ENCODE data around the gene PCMTD2. TPM values are rescaled to one million over a fixed set of nuclear protein-coding genes. Genes with fewer than 3 reads are reported as not detected.

PCMTD2 gene
- total and polyA plus RNA-seq, 2 of the 8 experiments (the other 6 are each of a cell fraction or from before 2014, with no cell fraction given) = 21.4 to 55.1 TPM

- no peak overlapping the region for H3K4ac ChIP-seq (replicated peaks; ENCODE audit: insufficient read length, low read depth, low read length)
- 70% methylated on average over 26 of the region's 28 CpGs; no CpG with 5 or more reads in 1 of the 2 experiments for WGBS, 2 experiments (ENCODE audit: extremely low coverage in 1 of 2, insufficient coverage in 1 of 2, insufficient read length in 1 of 2, insufficient replicate concordance in 2 of 2, low coverage in 1 of 2, low lambda C conversion rate in 2 of 2, missing lambda C conversion rate in 1 of 2)
- H2BK15ac ChIP-seq (ENCODE audit: low read length) = no peak overlapping the region
- H3K27ac ChIP-seq (ENCODE audit: low read depth, low read length) = no peak overlapping the region
- H3K23ac ChIP-seq (ENCODE audit: insufficient read length) = no peak overlapping the region
- H3K18ac ChIP-seq (ENCODE audit: extremely low read depth, low read length) = peak overlapping the region; percentile 89; the same call in 1 of the 2 replicates
- TF ChIP-seq RNF2 (IDR thresholded peaks at IDR 0.05; ENCODE audit: borderline replicate concordance, low read depth, low read length, missing control alignments, poor library complexity, severe bottlenecking) = peak; percentile 21
- TF ChIP-seq TAF7 (optimal IDR thresholded peaks at IDR 0.05; ENCODE audit: borderline replicate concordance, low read depth, low read length) = no peak
- TF ChIP-seq CHD2 (IDR thresholded peaks at IDR 0.05; ENCODE audit: low read length) = no peak
- H3K4me2 ChIP-seq (ENCODE audit: insufficient read depth in 1 of 2, low read depth in 2 of 2, low read length in 2 of 2) = peak overlapping the region; percentile 66 to 82
- H2BK120ac ChIP-seq (replicated peaks; ENCODE audit: low read depth, low read length) = no peak overlapping the region
- CTCF ChIA-PET (ENCODE audit: partially characterized antibody) = interaction anchor here (1.2 to 6.5 kb wide), 5 partner anchors 9 to 135 kb away, joined by 3 to 41 read pairs (median 3); no protein-coding TSS in a partner anchor
- peak overlapping the region; percentile 79 for H4K5ac ChIP-seq (ENCODE audit: insufficient read length, low read depth, low read length)
- H3K79me1 ChIP-seq (ENCODE audit: low read depth, low read length) = peaks cover 6% of the 10 kb centered on the region
- peak overlapping the region; percentile 60 for H3K56ac ChIP-seq (replicated peaks; ENCODE audit: insufficient read length, low read depth, low read length)
- H2AK5ac ChIP-seq (ENCODE audit: low read depth, low read length) = no peak overlapping the region
- H2BK5ac ChIP-seq (ENCODE audit: low read depth, low read length) = no peak overlapping the region; the same call in 1 of the 2 replicates
- no peak overlapping the region for H3K14ac ChIP-seq (ENCODE audit: insufficient read length)
- H3K79me2 ChIP-seq (ENCODE audit: control insufficient read depth in 1 of 2, insufficient read depth in 2 of 2, low read length in 2 of 2) = peaks cover 4 to 37% of the 10 kb centered on the region in 2 experiments; a peak in 3 of 4 replicates
- H2BK12ac ChIP-seq (ENCODE audit: low read depth, low read length) = peak overlapping the region; percentile 77; the same call in 1 of the 2 replicates
- peaks cover 3% of the 10 kb centered on the region; the same call in 1 of the 2 replicates for H3K23me2 ChIP-seq (ENCODE audit: low read depth, low read length)
- peaks cover 2 to 17% (median 8%) of the 10 kb centered on the region in 4 experiments; a peak in 6 of 7 replicates for H3K4me1 ChIP-seq (replicated peaks in 1 of 4; ENCODE audit: control insufficient read depth in 3 of 4, insufficient read depth in 4 of 4, low read length in 3 of 4)
- POLR2A ChIA-PET (ENCODE audit: partially characterized antibody) = interaction anchor here (0.9 to 3.2 kb wide), 6 partner anchors 9 to 205 kb away, joined by 3 to 11 read pairs (median 4); no protein-coding TSS in a partner anchor
- H4K8ac ChIP-seq (ENCODE audit: extremely low read depth, insufficient read depth, low read length) = peak overlapping the region; percentile 88; the same call in 1 of the 2 replicates
- H3K9me3 ChIP-seq (ENCODE audit: insufficient read depth in 2 of 2, low read depth in 1 of 2, low read length in 1 of 2) = no peaks in the 10 kb centered on the region
- peak overlapping the region; percentile 15 to 98 (median 48); a peak in 6 of 8 replicates for H3K4me3 ChIP-seq (ENCODE audit: extremely low read depth in 1 of 4, insufficient read depth in 2 of 4, low read depth in 3 of 4, low read length in 4 of 4)
- H4K20me1 ChIP-seq (replicated peaks in 1 of 2; ENCODE audit: control insufficient read depth in 1 of 2, insufficient read depth in 2 of 2, low read length in 2 of 2) = peaks cover 2% of the 10 kb centered on the region in 2 experiments
- H4K91ac ChIP-seq (replicated peaks; ENCODE audit: insufficient read length, low read length) = no peak overlapping the region
- FAIRE-seq = no peak
- H3K27me3 ChIP-seq (replicated peaks in 1 of 4; ENCODE audit: control insufficient read depth in 3 of 4, extremely low read depth in 1 of 4, insufficient read depth in 3 of 4, low read length in 3 of 4) = no peaks in the 10 kb centered on the region; a peak in 1 of 7 replicates
- no peaks in the 10 kb centered on the region for H3K36me3 ChIP-seq (ENCODE audit: control insufficient read depth in 2 of 4, insufficient read depth in 4 of 4, low read length in 3 of 4)
- no peak for DNase-seq (ENCODE audit: low read depth in 1 of 2, low spot score in 2 of 2)
- peak overlapping the region; percentile 66; the same call in 1 of the 2 replicates for H2AFZ ChIP-seq (ENCODE audit: low read length)
- peak overlapping the region in 3 of 4 experiments; percentile 21 to 64 (median 38); a peak in 3 of 7 replicates for H3K9ac ChIP-seq (replicated peaks in 1 of 4; ENCODE audit: extremely low read depth in 1 of 4, low read depth in 3 of 4, low read length in 3 of 4)
- H2BK20ac ChIP-seq (ENCODE audit: low read length) = no peak overlapping the region
These were observed 782 bp upstream of the PCMTD2 start for GRCh38 chr20:64254571-64255360.
